GM18508 (cell line): ENCODE measurements around the gene DRAM1.
"Not testable (repeated sequence)": the region's sequence is repeated elsewhere in the genome, so short reads cannot be mapped to it uniquely, and the experiment has no call there.

ENCODE experiments used
- ATAC-seq: cut with Tn5 transposase; IDR thresholded peaks from one replicate; pipeline ENCODE4 v1.9.1; 2021; ENCODE audit warnings: moderate number of reproducible peaks; ENCODE audit not compliant: insufficient read depth, unreplicated experiment

Gene DRAM1

GRCh38 chr12:101858361-101858760 is 19.0 kb upstream of the DRAM1 start:
- no peak for ATAC-seq

GRCh38 chr12:101859664-101860607 is 17.4 kb upstream of the DRAM1 start:
- ATAC-seq = no peak

GRCh38 chr12:101861688-101862087 is 15.7 kb upstream of the DRAM1 start:
- ATAC-seq = not testable (repeated sequence)

GRCh38 chr12:101862245-101862644 is 15.1 kb upstream of the DRAM1 start:
- no peak for ATAC-seq

GRCh38 chr12:101863981-101864380 is 13.4 kb upstream of the DRAM1 start:
- ATAC-seq = no peak

GRCh38 chr12:101866615-101867373 is 10.6 kb upstream of the DRAM1 start:
- no peak for ATAC-seq

- ATAC-seq = not testable (repeated sequence)
Measured at GRCh38 chr12:101867619-101868018, 9.8 kb upstream of the DRAM1 start.

GRCh38 chr12:101870925-101871324 is 6.5 kb upstream of the DRAM1 start:
- no peak for ATAC-seq

- ATAC-seq = no peak
Measured at GRCh38 chr12:101875162-101875561, 2.2 kb upstream of the DRAM1 start.

GRCh38 chr12:101876322-101876860 is 989 bp upstream of the DRAM1 start:
- ATAC-seq = no peak

GRCh38 chr12:101877806-101878242 is 444 bp downstream of the DRAM1 start:
- ATAC-seq = peak; percentile 10

- ATAC-seq = no peak
Measured at GRCh38 chr12:101878243-101878821, 952 bp downstream of the DRAM1 start.

GRCh38 chr12:101880769-101881168 is 3.4 kb downstream of the DRAM1 start:
- no peak for ATAC-seq

- ATAC-seq = no peak
Measured at GRCh38 chr12:101881228-101881627, 3.8 kb downstream of the DRAM1 start.

GRCh38 chr12:101884174-101884573 is 6.8 kb downstream of the DRAM1 start:
- ATAC-seq = no peak

- ATAC-seq = not testable (repeated sequence)
Measured at GRCh38 chr12:101884781-101885340, 7.5 kb downstream of the DRAM1 start.

GRCh38 chr12:101885912-101886561 is 8.7 kb downstream of the DRAM1 start:
- peak; percentile 55 for ATAC-seq

- no peak for ATAC-seq
Measured at GRCh38 chr12:101889211-101889752, 11.9 kb downstream of the DRAM1 start.

- peak; percentile 72 for ATAC-seq
Measured at GRCh38 chr12:101891462-101891971, 14.1 kb downstream of the DRAM1 start.
